HepG2 (cell line): ENCODE results near the gene PLPPR3. TPM values are rescaled to one million over a fixed set of nuclear protein-coding genes. Genes with fewer than 3 reads are reported as not detected.

Experiments used
- ADNP ChIP-seq: sonication (generic); formaldehyde crosslinking; IDR thresholded peaks from 2 replicates; pipeline ENCODE4 v1.4.0; 2020; ENCODE audit warnings: missing genetic modification reagents
- AHR ChIP-seq: IDR thresholded peaks from 2 replicates; pipeline ENCODE4 v1.6.1; 2018; ENCODE audit warnings: missing genetic modification reagents, missing compliant biosample characterization
- CBX5 ChIP-seq: sonication (generic); formaldehyde crosslinking; IDR thresholded peaks from 2 replicates; pipeline ENCODE4 v1.4.0; 2020; ENCODE audit warnings: missing genetic modification reagents, borderline replicate concordance
- CHD4 ChIP-seq: fragments of 200-600 bp; sonication (generic); IDR thresholded peaks from 2 replicates; pipeline ENCODE4 v1.7.0; 2017; ENCODE audit warnings: mild to moderate bottlenecking, low read length, borderline replicate concordance
- CSRNP2 ChIP-seq: sonication (generic); formaldehyde crosslinking; conservative IDR thresholded peaks from 2 replicates; pipeline ENCODE4 v1.8.0; 2022; ENCODE audit warnings: low read depth, missing genetic modification reagents
- FOXK1 ChIP-seq: sonication (generic); formaldehyde crosslinking; IDR thresholded peaks from 2 replicates; pipeline ENCODE4 v1.4.0; 2020; ENCODE audit warnings: low read depth, missing genetic modification reagents, borderline replicate concordance
- GABPA ChIP-seq, 2 experiments: IDR thresholded peaks; 2 replicates each; pipeline ENCODE4 v1.6.1; 2011 to 2016; ENCODE audit warnings: low read depth in 2 of 2, low read length in 1 of 2, missing biosample characterization in 1 of 2, missing genetic modification characterization in 1 of 2
- HNF4A ChIP-seq: sonication (generic); formaldehyde crosslinking; IDR thresholded peaks from 2 replicates; pipeline ENCODE4 v1.4.0; 2020; ENCODE audit warnings: missing genetic modification reagents
- MIXL1 ChIP-seq: IDR thresholded peaks from 2 replicates; pipeline ENCODE4 v1.6.1; 2016
- NBN ChIP-seq: fragments of 450-650 bp; conservative IDR thresholded peaks from 2 replicates; pipeline ENCODE4 v1.6.1; 2017
- RELA ChIP-seq: sonication (generic); formaldehyde crosslinking; IDR thresholded peaks from 2 replicates; pipeline ENCODE4 v1.4.0; 2020; ENCODE audit warnings: missing genetic modification reagents
- SNAPC5 ChIP-seq: sonication (generic); formaldehyde crosslinking; IDR thresholded peaks from 2 replicates; pipeline ENCODE4 v1.8.1; 2023; ENCODE audit warnings: mild to moderate bottlenecking, missing genetic modification reagents, borderline replicate concordance
- ZBTB2 ChIP-seq: sonication (generic); formaldehyde crosslinking; IDR thresholded peaks from 2 replicates; pipeline ENCODE4 v1.8.0; 2022; ENCODE audit warnings: low read depth, missing genetic modification reagents
- ZBTB7B ChIP-seq: sonication (generic); formaldehyde crosslinking; IDR thresholded peaks from 2 replicates; pipeline ENCODE4 v1.4.0; 2020; ENCODE audit warnings: missing genetic modification reagents
- ZNF101 ChIP-seq: sonication (generic); formaldehyde crosslinking; IDR thresholded peaks from 2 replicates; pipeline ENCODE4 v1.4.0; 2020; ENCODE audit warnings: mild to moderate bottlenecking, low read depth, missing genetic modification reagents, borderline replicate concordance
- ZNF629 ChIP-seq: sonication (generic); formaldehyde crosslinking; conservative IDR thresholded peaks from 2 replicates; pipeline ENCODE4 v1.5.0; 2020; ENCODE audit warnings: missing genetic modification reagents
- ZNF746 ChIP-seq: sonication (generic); formaldehyde crosslinking; IDR thresholded peaks from 2 replicates; pipeline ENCODE4 v1.8.0; 2022; ENCODE audit warnings: mild to moderate bottlenecking, missing genetic modification reagents
- ZSCAN25 ChIP-seq: sonication (generic); formaldehyde crosslinking; IDR thresholded peaks from 2 replicates; pipeline ENCODE4 v1.8.0; 2022; ENCODE audit warnings: mild to moderate bottlenecking, missing genetic modification reagents
- polyA plus RNA-seq, 8 experiments: library from polyadenylated mRNA; depleted of rRNA in 3 of 8; stranded (reverse) in 7 of 8; unstranded in 1 of 8; fragments of >200 nt; fragmentation: Illumina TruSeq in 4 of 8; extraction: Trizol in 4 of 8; gene quantifications; 2 replicates each; pipeline versions ENCODE4 v1.2.1 to v1.2.3, GENCODE V29; 2011 to 2016; ENCODE audit warnings: low read depth in 4 of 8, missing spikeins in 1 of 8, mixed read lengths in 1 of 8; ENCODE audit not compliant: insufficient read depth in 1 of 8
- total RNA-seq, 5 experiments: library from RNA; depleted of rRNA; stranded (reverse); fragments of >200 nt; fragmentation: Illumina TruSeq; extraction: Trizol; gene quantifications; 2 replicates each; pipeline ENCODE4 v1.2.3, GENCODE V29; 2016; ENCODE audit warnings: low read depth in 1 of 5
- TF ChIP-seq, protein P1 (sequence below): sonication (generic); formaldehyde crosslinking; IDR thresholded peaks from 2 replicates; pipeline ENCODE4 v1.4.0; 2020; ENCODE audit warnings: mild to moderate bottlenecking, missing genetic modification reagents, borderline replicate concordance
- TF ChIP-seq, protein P2 (sequence below): sonication (generic); formaldehyde crosslinking; IDR thresholded peaks from 2 replicates; pipeline ENCODE4 v1.4.0; 2020; ENCODE audit warnings: low read depth, mild to moderate bottlenecking, missing genetic modification reagents
- TF ChIP-seq, protein P3 (sequence below), 2 experiments: fragments of 450-650 bp in 1 of 2; sonication (generic) in 1 of 2; formaldehyde crosslinking; IDR thresholded peaks; 2 replicates each; pipeline versions ENCODE4 v1.5.0 to v1.8.0; 2020 to 2022; ENCODE audit warnings: mild to moderate bottlenecking in 1 of 2, missing genetic modification reagents in 1 of 2
- TF ChIP-seq, protein P4 (sequence below): IDR thresholded peaks from 2 replicates; pipeline ENCODE4 v1.6.1; 2016; ENCODE audit warnings: missing genetic modification reagents, missing compliant biosample characterization

The PLPPR3 gene
- total and polyA plus RNA-seq, 2 of the 13 experiments (the other 11 are each of a cell fraction or from before 2014, with no cell fraction given): 0.07 to 0.16 TPM

- TF ChIP-seq, protein P1, sequence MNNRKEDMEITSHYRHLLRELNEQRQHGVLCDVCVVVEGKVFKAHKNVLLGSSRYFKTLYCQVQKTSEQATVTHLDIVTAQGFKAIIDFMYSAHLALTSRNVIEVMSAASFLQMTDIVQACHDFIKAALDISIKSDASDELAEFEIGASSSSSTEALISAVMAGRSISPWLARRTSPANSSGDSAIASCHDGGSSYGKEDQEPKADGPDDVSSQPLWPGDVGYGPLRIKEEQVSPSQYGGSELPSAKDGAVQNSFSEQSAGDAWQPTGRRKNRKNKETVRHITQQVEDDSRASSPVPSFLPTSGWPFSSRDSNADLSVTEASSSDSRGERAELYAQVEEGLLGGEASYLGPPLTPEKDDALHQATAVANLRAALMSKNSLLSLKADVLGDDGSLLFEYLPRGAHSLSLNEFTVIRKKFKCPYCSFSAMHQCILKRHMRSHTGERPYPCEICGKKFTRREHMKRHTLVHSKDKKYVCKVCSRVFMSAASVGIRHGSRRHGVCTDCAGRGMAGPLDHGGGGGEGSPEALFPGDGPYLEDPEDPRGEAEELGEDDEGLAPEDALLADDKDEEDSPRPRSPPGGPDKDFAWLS (CRISPR knock-in tag): no peak
- TF ChIP-seq, protein P2, sequence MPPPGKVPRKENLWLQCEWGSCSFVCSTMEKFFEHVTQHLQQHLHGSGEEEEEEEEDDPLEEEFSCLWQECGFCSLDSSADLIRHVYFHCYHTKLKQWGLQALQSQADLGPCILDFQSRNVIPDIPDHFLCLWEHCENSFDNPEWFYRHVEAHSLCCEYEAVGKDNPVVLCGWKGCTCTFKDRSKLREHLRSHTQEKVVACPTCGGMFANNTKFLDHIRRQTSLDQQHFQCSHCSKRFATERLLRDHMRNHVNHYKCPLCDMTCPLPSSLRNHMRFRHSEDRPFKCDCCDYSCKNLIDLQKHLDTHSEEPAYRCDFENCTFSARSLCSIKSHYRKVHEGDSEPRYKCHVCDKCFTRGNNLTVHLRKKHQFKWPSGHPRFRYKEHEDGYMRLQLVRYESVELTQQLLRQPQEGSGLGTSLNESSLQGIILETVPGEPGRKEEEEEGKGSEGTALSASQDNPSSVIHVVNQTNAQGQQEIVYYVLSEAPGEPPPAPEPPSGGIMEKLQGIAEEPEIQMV (CRISPR knock-in tag): no peak
- TF ChIP-seq ZNF101 (CRISPR knock-in tag) (no peak), NBN (no peak), GABPA (IDR thresholded peaks at IDR 0.05; ENCODE audit: low read depth, low read length) (no peak), GABPA (CRISPR knock-in tag; IDR thresholded peaks at IDR 0.05; ENCODE audit: low read depth) (no peak), RELA (CRISPR knock-in tag) (no peak), ZBTB2 (CRISPR knock-in tag) (no peak), ZSCAN25 (0 out of 2 replicates have a peak, but pooled peaks have one; percentile 21), HNF4A (CRISPR knock-in tag) (no peak), FOXK1 (CRISPR knock-in tag) (no peak), ADNP (CRISPR knock-in tag) (peak; percentile 60; the same call in 1 of the 2 replicates), AHR (CRISPR knock-in tag) (no peak), CSRNP2 (CRISPR knock-in tag) (no peak), ZNF629 (CRISPR knock-in tag) (peak; percentile 95), MIXL1 (CRISPR knock-in tag) (no peak), CBX5 (no peak), SNAPC5 (CRISPR knock-in tag) (no peak), ZNF746 (CRISPR knock-in tag) (no peak), ZBTB7B (CRISPR knock-in tag) (no peak), CHD4 (peak; percentile 58; the same call in 1 of the 2 replicates)
- TF ChIP-seq, protein P3, sequence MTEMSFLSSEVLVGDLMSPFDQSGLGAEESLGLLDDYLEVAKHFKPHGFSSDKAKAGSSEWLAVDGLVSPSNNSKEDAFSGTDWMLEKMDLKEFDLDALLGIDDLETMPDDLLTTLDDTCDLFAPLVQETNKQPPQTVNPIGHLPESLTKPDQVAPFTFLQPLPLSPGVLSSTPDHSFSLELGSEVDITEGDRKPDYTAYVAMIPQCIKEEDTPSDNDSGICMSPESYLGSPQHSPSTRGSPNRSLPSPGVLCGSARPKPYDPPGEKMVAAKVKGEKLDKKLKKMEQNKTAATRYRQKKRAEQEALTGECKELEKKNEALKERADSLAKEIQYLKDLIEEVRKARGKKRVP (CRISPR knock-in tag; IDR thresholded peaks at IDR 0.05): no peak
- TF ChIP-seq, protein P4, sequence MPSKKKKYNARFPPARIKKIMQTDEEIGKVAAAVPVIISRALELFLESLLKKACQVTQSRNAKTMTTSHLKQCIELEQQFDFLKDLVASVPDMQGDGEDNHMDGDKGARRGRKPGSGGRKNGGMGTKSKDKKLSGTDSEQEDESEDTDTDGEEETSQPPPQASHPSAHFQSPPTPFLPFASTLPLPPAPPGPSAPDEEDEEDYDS (CRISPR knock-in tag): no peak
These were observed 48.9 kb downstream of the PLPPR3 start (continued) for GRCh38 chr19:772730-773436.
